ENCODE data around the gene PREX1. TPM values are rescaled to one million over a fixed set of nuclear protein-coding genes. Genes with fewer than 3 reads are reported as not detected.

The PREX1 gene
- total and polyA plus RNA-seq, 12 donors, result 10.1 to 85.1 (median 42.9) TPM

GRCh38 chr20:48672324-48672723 is 155.5 kb downstream of the PREX1 start:
- Histone ChIP-seq H3K4me1 (replicated peaks in 1 of 2) (peaks cover 15 to 16% of the 10 kb centered on the region in 2 donors), H3K4me3 (no peak overlapping the region), H3K9me3 (replicated peaks in 1 of 3) (no peaks in the 10 kb centered on the region), H3K27ac (no peak overlapping the region), H3K27me3 (no peaks in the 10 kb centered on the region), H3K36me3 (replicated peaks in 1 of 2) (peaks cover 0 to 11% of the 10 kb centered on the region in 2 donors)
- TF ChIP-seq POLR2A (IDR thresholded peaks at IDR 0.05), result no peak
- no peak for TF ChIP-seq CTCF (IDR thresholded peaks at IDR 0.05)
- DNase-seq, result no peak
- intact Hi-C loops (cut with DNase I), result no loop called here
- WGBS, 4 donors, result 89 to 95% (median 92%) methylated on average over 8 of the region's 8 CpGs

GRCh38 chr20:48671141-48671540 is 156.7 kb downstream of the PREX1 start:
- Histone ChIP-seq H3K27ac (no peak overlapping the region), H3K4me3 (no peak overlapping the region), H3K9me3 (replicated peaks in 1 of 3) (no peaks in the 10 kb centered on the region), H3K36me3 (replicated peaks in 1 of 2) (peaks cover 0 to 7% of the 10 kb centered on the region in 2 donors), H3K4me1 (replicated peaks in 1 of 2) (peaks cover 15 to 18% of the 10 kb centered on the region in 2 donors), H3K27me3 (no peaks in the 10 kb centered on the region)
- no peak for DNase-seq
- WGBS, 4 donors, result 84 to 99% (median 96%) methylated on average over 3 of the region's 3 CpGs
- TF ChIP-seq POLR2A (IDR thresholded peaks at IDR 0.05) (no peak), CTCF (IDR thresholded peaks at IDR 0.05) (no peak)
- intact Hi-C loops (cut with DNase I), result no loop called here

- DNase-seq, result peak in 1 of 7 donors; percentile 21
- Histone ChIP-seq H3K27me3 (no peaks in the 10 kb centered on the region), H3K4me3 (no peak overlapping the region), H3K4me1 (replicated peaks in 1 of 2) (peaks cover 15 to 18% of the 10 kb centered on the region in 2 donors), H3K27ac (no peak overlapping the region), H3K9me3 (replicated peaks in 1 of 3) (no peaks in the 10 kb centered on the region), H3K36me3 (replicated peaks in 1 of 2) (no peaks in the 10 kb centered on the region)
- intact Hi-C loops (cut with DNase I), result loop anchor here in 1 of 2 donors (5.0 kb wide), 1 partner anchor 157 kb away; the partner anchor contains the start of gene PREX1
- 76 to 85% (median 83%) methylated on average over 7 to 11 of the region's 11 CpGs for WGBS, 4 donors
- TF ChIP-seq POLR2A (IDR thresholded peaks at IDR 0.05) (no peak), CTCF (IDR thresholded peaks at IDR 0.05) (no peak)
Observed at GRCh38 chr20:48669946-48670605, 157.7 kb downstream of the PREX1 start.

DNA sequence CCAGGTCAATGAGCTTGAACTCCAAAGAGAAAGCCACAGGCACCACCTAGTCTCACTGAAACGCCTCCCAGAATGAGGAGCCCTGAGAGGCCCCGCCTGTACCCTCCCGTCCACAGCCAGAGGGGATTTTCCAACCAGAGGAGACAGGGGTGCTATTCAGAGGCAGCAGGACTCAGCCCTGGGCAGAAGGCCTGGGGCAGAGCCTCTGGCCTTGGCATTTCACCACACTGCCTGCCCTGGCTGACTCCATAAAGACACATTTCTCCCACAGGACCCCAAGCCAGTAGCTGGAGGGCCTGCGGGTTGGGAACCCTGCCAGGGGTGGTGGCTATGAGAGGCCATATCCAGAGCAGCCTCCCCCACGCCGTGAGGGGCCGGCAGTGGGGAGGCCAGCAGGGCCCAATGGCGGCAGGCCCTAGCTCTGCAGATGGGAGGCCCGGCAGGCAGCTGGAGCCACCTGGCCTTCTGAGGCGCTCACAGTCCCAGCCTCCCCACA is 159.3 kb downstream of the PREX1 start:
- intact Hi-C loops (cut with DNase I), result loop anchor here in 1 of 2 donors (5.0 kb wide), 1 partner anchor 159 kb away; the partner anchor contains the start of gene PREX1
- Histone ChIP-seq H3K27ac (peak overlapping the region in 4 of 5 donors; percentile 59 to 84 (median 71)), H3K27me3 (no peaks in the 10 kb centered on the region), H3K4me3 (no peak overlapping the region), H3K4me1 (replicated peaks in 1 of 2) (peaks cover 15 to 18% of the 10 kb centered on the region in 2 donors), H3K36me3 (replicated peaks in 1 of 2) (no peaks in the 10 kb centered on the region), H3K9me3 (replicated peaks in 1 of 3) (no peaks in the 10 kb centered on the region)
- WGBS, 4 donors, result 33 to 51% (median 45%) methylated on average over 3 to 10 of the region's 10 CpGs
- TF ChIP-seq POLR2A (IDR thresholded peaks at IDR 0.05) (no peak), CTCF (IDR thresholded peaks at IDR 0.05) (no peak)
- peak in 6 of 7 donors; percentile 66 to 80 (median 70) for DNase-seq

Data from adrenal gland (tissue), 12 donors.